Thoracic aorta (tissue), 2 donors: ENCODE data around the gene ASIC2. TPM values are rescaled to one million over a fixed set of nuclear protein-coding genes. Genes with fewer than 3 reads are reported as not detected.

Experiments
- ATAC-seq: fragments of 150-250 bp; one replicate; pipeline ENCODE4 v1.8.0; 2017; ENCODE audit warnings: low read depth; ENCODE audit not compliant: insufficient number of reproducible peaks, low FRiP score
- DNase-seq: peaks from one replicate; pipeline ENCODE4 v3.0.0-alpha.2; 2020; ENCODE audit warnings: low spot score
- H3K27ac ChIP-seq, 2 donors: fragments of 200-600 bp; sonication (generic); 1 replicate in 1 of 2; 2 replicates in 1 of 2; pipeline ENCODE4 v1.5.1; 2016; ENCODE audit warnings: mild to moderate bottlenecking in 2 of 2, moderate library complexity in 2 of 2
- H3K27me3 ChIP-seq: fragments of 200-600 bp; sonication (generic); replicated peaks from 2 replicates; pipeline ENCODE4 v1.6.0; 2016; ENCODE audit warnings: mild to moderate bottlenecking; ENCODE audit not compliant: insufficient read depth
- H3K36me3 ChIP-seq: fragments of 200-600 bp; sonication (generic); one replicate; pipeline ENCODE4 v1.5.1; 2016
- H3K4me1 ChIP-seq, 2 donors: fragments of 200-600 bp; sonication (generic); 1 replicate in 1 of 2; 2 replicates in 1 of 2; pipeline versions ENCODE4 v1.5.1 to v1.6.0; 2016; ENCODE audit warnings: low read depth in 2 of 2, mild to moderate bottlenecking in 1 of 2; ENCODE audit not compliant: control insufficient read depth in 1 of 2
- H3K4me3 ChIP-seq: fragments of 200-600 bp; sonication (generic); 2 replicates; pipeline ENCODE4 v1.5.1; 2016; ENCODE audit warnings: mild to moderate bottlenecking
- H3K9me3 ChIP-seq: fragments of 200-600 bp; sonication (generic); 2 replicates; pipeline ENCODE4 v1.5.1; 2016
- total RNA-seq, 2 donors: library from RNA; depleted of rRNA; stranded (reverse); fragments of >200 nt; gene quantifications; one replicate each; pipeline versions ENCODE4 v1.1.0 to v1.2.3, GENCODE V29; 2016
- TF ChIP-seq, protein P1 (sequence below): fragments of 200-600 bp; sonication (generic); IDR thresholded peaks from one replicate; pipeline ENCODE4 v1.5.1; 2019; ENCODE audit warnings: antibody characterized with exemption

Gene ASIC2
- total RNA-seq, 2 donors from 2014 or later = 0.54 to 1.1 TPM

DNA sequence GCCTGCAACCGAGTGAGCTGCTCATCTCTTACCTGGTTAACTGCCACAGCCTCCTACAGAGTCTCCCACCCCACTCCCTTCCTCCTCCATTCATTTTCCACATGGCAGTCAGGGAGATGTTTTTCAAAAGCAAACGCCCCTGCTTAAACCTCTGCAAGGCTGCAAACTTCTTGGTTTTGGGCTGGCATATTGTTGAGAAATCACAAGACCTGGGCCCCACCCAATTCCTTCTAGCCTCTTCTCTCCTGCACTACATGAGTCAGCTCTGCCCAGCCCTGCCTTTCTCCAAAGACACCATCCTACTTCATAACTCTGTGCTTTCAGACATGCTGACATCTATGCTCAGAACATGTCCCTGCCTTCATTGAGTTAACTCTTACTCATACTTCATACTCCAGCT, 165.4 kb downstream of the ASIC2 start:
- Histone ChIP-seq H3K9me3 (no peaks in the 10 kb centered on the region), H3K36me3 (no peaks in the 10 kb centered on the region), H3K27ac (no peak overlapping the region), H3K27me3 (no peaks in the 10 kb centered on the region), H3K4me1 (no peaks in the 10 kb centered on the region), H3K4me3 (no peak overlapping the region)
- TF ChIP-seq, protein P1, sequence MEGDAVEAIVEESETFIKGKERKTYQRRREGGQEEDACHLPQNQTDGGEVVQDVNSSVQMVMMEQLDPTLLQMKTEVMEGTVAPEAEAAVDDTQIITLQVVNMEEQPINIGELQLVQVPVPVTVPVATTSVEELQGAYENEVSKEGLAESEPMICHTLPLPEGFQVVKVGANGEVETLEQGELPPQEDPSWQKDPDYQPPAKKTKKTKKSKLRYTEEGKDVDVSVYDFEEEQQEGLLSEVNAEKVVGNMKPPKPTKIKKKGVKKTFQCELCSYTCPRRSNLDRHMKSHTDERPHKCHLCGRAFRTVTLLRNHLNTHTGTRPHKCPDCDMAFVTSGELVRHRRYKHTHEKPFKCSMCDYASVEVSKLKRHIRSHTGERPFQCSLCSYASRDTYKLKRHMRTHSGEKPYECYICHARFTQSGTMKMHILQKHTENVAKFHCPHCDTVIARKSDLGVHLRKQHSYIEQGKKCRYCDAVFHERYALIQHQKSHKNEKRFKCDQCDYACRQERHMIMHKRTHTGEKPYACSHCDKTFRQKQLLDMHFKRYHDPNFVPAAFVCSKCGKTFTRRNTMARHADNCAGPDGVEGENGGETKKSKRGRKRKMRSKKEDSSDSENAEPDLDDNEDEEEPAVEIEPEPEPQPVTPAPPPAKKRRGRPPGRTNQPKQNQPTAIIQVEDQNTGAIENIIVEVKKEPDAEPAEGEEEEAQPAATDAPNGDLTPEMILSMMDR = no peak
- ATAC-seq = no peak
- no peak for DNase-seq

DNA sequence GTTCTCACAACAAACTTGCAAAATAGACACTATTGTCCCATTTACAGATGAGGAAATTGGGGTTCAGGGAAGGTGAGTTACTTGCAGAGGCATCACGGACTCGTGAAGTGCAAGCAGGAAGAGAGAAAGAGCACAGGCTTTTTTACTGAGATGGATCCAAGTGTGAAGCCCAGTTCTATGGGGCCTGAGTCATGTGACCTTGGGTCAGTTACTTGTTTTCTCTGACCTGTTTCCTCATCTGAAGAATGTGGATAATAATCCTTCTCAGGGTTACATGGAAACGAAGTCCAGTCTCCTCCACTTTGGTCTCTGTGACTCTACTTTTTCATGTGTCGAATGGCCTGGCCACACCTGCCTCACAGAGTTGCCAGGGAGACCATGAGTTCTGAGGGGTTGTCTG, 167.0 kb downstream of the ASIC2 start:
- no peaks in the 10 kb centered on the region for H3K27me3 ChIP-seq
- ATAC-seq = no peak

DNA sequence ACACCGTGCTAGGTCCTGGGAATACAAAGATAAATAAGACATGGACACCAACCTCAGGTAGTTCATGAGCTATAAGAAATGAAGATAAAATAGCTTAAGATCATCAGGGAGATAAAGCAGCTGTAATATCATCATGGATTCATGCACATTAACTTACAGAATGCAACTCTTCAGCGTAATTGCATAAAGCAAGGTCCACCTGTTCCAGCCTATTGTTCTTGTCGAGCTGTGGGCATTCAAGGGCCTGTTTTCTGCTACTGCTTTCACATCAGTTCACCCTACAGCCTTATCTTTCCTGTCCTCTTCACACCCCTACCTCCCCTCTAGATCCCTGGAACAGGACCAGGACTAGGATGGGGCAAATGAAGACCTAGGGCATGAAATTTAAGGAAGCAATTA, 167.5 kb downstream of the ASIC2 start:
- no peak for DNase-seq
- ATAC-seq = no peak
- Histone ChIP-seq H3K27me3 (no peaks in the 10 kb centered on the region), H3K36me3 (no peaks in the 10 kb centered on the region), H3K27ac (no peak overlapping the region), H3K4me1 (no peaks in the 10 kb centered on the region), H3K9me3 (no peaks in the 10 kb centered on the region), H3K4me3 (no peak overlapping the region)
- TF ChIP-seq, protein P1 = no peak

More for the DNA sequence above, 167.0 kb downstream of the ASIC2 start:
- TF ChIP-seq, protein P1 = no peak
- Histone ChIP-seq H3K27ac (no peak overlapping the region), H3K36me3 (no peaks in the 10 kb centered on the region), H3K4me3 (no peak overlapping the region), H3K9me3 (no peaks in the 10 kb centered on the region), H3K4me1 (no peaks in the 10 kb centered on the region)
- no peak for DNase-seq

DNA sequence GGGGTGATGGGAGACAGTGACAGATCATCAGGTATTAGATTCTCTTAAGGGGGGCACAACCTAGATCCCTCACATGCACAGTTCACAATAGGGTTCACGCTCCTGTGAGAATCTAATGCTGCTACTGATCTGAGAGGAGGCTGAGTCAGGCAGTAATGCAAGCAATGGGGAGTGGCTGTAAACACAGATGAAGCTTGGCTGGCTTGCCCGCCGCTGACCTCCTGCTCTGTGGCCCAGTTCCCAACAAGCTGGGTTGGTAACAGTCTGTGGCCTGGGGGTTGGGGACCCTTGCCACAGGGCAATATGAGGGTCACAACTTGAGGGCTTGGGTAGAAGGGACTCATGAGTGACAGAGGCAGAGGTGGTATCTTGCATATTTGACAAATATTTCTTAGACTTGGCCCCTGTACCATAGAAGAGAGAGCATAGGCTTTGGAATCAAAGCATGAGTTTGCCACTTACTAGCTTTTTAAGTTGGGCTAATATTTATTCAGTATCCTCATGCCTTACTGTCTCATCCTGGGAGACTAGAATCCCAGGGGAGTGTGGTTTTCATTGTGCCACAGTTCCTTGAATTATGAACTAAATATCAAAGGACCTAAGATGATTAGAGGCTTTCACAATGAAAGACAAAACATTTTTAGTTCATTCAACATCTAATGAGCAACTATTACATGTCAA, 168.1 kb downstream of the ASIC2 start:
- no peak for ATAC-seq
- TF ChIP-seq, protein P1 = no peak
- no peak for DNase-seq
- Histone ChIP-seq H3K4me1 (no peaks in the 10 kb centered on the region), H3K9me3 (no peaks in the 10 kb centered on the region), H3K27ac (no peak overlapping the region), H3K27me3 (no peaks in the 10 kb centered on the region), H3K36me3 (no peaks in the 10 kb centered on the region), H3K4me3 (no peak overlapping the region)

DNA sequence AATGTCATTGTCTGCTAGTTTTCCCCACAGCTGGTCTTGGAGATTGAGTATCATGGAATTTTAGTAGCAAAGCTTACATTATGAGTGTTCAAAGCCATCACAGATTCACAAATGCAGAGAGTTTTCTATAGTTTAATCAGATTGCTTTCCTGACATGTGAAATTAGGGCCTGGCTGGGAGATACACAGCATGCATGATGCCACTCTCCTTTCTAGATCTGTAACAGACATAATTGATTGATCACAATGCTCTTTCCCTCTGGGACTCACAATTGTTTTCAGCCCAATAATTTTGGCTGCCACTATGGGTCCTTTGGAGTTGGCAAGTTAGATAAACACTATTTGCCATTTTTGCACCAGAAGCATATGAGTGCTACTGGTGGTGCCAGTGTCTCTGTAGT, 168.9 kb downstream of the ASIC2 start:
- Histone ChIP-seq H3K4me3 (no peak overlapping the region), H3K4me1 (no peaks in the 10 kb centered on the region), H3K9me3 (no peaks in the 10 kb centered on the region), H3K27ac (no peak overlapping the region), H3K27me3 (no peaks in the 10 kb centered on the region), H3K36me3 (no peaks in the 10 kb centered on the region)
- TF ChIP-seq, protein P1 = no peak
- DNase-seq = no peak
- ATAC-seq = no peak
